DMS153 (cell line): Measurements from ENCODE around the gene MAP4K4.
"Not testable (repeated sequence)": the region's sequence is repeated elsewhere in the genome, so short reads cannot be mapped to it uniquely, and the experiment has no call there.

Experiments used
- DNase-seq: peaks from one replicate; lab custom pipeline; 2025; lab: John Stamatoyannopoulos, UW

Gene MAP4K4

GRCh38 chr2:101912545-101912944, 215.0 kb downstream of the MAP4K4 start:
- no peak for DNase-seq

- DNase-seq: no peak
Measured at GRCh38 chr2:101921319-101921952, 223.9 kb downstream of the MAP4K4 start.

- DNase-seq: no peak
Measured at GRCh38 chr2:101921953-101922325, 224.4 kb downstream of the MAP4K4 start.

- not testable (repeated sequence) for DNase-seq
Measured at GRCh38 chr2:101924311-101924710, 226.8 kb downstream of the MAP4K4 start.

GRCh38 chr2:101930019-101930418, 232.5 kb downstream of the MAP4K4 start:
- DNase-seq: no peak

GRCh38 chr2:101930847-101931246, 233.3 kb downstream of the MAP4K4 start:
- DNase-seq: no peak

- no peak for DNase-seq
Measured at GRCh38 chr2:101931402-101931801, 233.9 kb downstream of the MAP4K4 start.

- DNase-seq: peak; percentile 23
Measured at GRCh38 chr2:101935764-101936163, 238.3 kb downstream of the MAP4K4 start.

- DNase-seq: no peak
Measured at GRCh38 chr2:101942851-101943250, 245.3 kb downstream of the MAP4K4 start.
